ENCODE results near the gene MLC1.

DNA sequence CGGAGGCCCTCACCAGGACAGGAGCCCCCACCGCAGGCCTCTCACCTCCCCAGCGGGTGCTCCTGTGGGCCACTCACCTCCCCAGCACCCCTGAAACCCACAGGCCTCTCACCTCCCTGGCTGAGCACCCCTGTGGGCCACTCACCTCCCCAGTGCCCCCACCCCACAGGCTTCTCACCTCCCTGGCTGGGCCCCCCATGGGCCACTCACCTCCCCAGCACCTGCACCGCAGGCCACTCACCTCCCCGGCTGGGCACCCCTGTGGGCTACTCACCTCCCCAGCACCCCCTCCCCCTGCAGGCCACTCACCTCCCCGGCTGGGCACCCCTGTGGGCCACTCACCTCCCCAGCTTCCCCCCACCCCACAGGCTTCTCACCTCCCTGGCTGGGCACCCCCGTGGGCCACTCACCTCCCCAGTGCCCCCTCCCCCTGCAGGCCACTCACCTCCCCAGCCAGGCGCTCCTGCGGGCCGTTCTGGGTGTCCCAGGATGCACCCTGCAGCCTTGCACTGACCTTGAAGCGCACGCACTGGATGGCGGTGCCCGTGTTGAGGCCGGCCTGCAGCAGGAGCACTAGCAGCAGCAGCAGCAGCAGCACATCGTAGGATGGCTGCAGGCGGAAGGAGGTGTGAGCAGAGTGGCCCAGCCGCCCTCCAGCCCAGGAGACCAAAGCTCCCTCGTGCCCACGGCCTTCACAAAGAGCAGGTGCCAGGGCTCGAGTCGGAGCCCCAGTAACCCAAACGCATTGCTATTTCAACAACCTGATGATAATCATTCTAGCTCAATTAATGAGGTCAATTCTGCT lies 21.4 kb downstream of the MLC1 start:
- TF ChIP-seq, protein P1, sequence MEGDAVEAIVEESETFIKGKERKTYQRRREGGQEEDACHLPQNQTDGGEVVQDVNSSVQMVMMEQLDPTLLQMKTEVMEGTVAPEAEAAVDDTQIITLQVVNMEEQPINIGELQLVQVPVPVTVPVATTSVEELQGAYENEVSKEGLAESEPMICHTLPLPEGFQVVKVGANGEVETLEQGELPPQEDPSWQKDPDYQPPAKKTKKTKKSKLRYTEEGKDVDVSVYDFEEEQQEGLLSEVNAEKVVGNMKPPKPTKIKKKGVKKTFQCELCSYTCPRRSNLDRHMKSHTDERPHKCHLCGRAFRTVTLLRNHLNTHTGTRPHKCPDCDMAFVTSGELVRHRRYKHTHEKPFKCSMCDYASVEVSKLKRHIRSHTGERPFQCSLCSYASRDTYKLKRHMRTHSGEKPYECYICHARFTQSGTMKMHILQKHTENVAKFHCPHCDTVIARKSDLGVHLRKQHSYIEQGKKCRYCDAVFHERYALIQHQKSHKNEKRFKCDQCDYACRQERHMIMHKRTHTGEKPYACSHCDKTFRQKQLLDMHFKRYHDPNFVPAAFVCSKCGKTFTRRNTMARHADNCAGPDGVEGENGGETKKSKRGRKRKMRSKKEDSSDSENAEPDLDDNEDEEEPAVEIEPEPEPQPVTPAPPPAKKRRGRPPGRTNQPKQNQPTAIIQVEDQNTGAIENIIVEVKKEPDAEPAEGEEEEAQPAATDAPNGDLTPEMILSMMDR (IDR thresholded peaks at IDR 0.05): no peak
- no peak for TF ChIP-seq EZH2phosphoT487 (IDR thresholded peaks at IDR 0.05)

Data from neural progenitor cell (in vitro differentiated cells).